Adrenal gland (tissue), 12 donors: ENCODE data around the gene SIRPA. TPM values are rescaled to one million over a fixed set of nuclear protein-coding genes. Genes with fewer than 3 reads are reported as not detected.

Source experiments
- DNase-seq, 7 donors: peaks; one replicate each; pipeline ENCODE4 v3.0.0-alpha.2; 2019 to 2020
- H3K27ac ChIP-seq, 5 donors: fragments of 200-600 bp; sonication (generic) in 4 of 5; 1 replicate in 3 of 5; 2 replicates in 2 of 5; pipeline versions ENCODE4 v1.5.1 to v1.8.0; 2016 to 2020; ENCODE audit warnings: mild to moderate bottlenecking in 1 of 5
- H3K27me3 ChIP-seq: fragments of 200-600 bp; 2 replicates; pipeline ENCODE4 v1.8.0; 2021
- H3K36me3 ChIP-seq, 2 donors: fragments of 200-600 bp; replicated peaks in 1 of 2; 1 replicate in 1 of 2; 2 replicates in 1 of 2; pipeline versions ENCODE4 v1.5.1 to v1.8.0; 2018 to 2022
- H3K4me1 ChIP-seq, 2 donors: fragments of 200-600 bp; replicated peaks in 1 of 2; 1 replicate in 1 of 2; 2 replicates in 1 of 2; pipeline versions ENCODE4 v1.5.1 to v1.8.0; 2018 to 2021
- H3K4me3 ChIP-seq, 4 donors: fragments of 200-600 bp; sonication (generic) in 3 of 4; one replicate each; pipeline ENCODE4 v1.5.1; 2016 to 2018
- H3K9me3 ChIP-seq, 3 donors: fragments of 200-600 bp; sonication (generic) in 1 of 3; replicated peaks in 1 of 3; 1 replicate in 2 of 3; 2 replicates in 1 of 3; pipeline versions ENCODE4 v1.5.1 to v1.8.0; 2016 to 2021
- CTCF ChIP-seq, 6 experiments: fragments of 450-650 bp in 4 of 6; fragments of 200-600 bp in 2 of 6; sonication (generic) in 1 of 6; IDR thresholded peaks; 1 replicate in 5 of 6; 2 replicates in 1 of 6; pipeline versions ENCODE4 v1.5.1 to v1.8.0; 2016 to 2021; ENCODE audit warnings: antibody characterized with exemption in 6 of 6, mild to moderate bottlenecking in 2 of 6, moderate library complexity in 1 of 6
- POLR2A ChIP-seq, 2 donors: fragments of 450-650 bp; IDR thresholded peaks; one replicate each; pipeline ENCODE4 v1.6.1; 2017; ENCODE audit warnings: antibody characterized with exemption in 2 of 2, mild to moderate bottlenecking in 2 of 2, moderate library complexity in 1 of 2
- whole genome bisulfite sequencing, 4 donors: extraction: QIAGEN DNeasy Blood & Tissue Kit in 2 of 4; methylation state at CpG; one replicate each; pipeline versions ENCODE4 v1.1.5 to v1.1.7; 2013 to 2017; 5-methylcytosine and 5-hydroxymethylcytosine counted together
- intact Hi-C, 2 donors: fragments of 100-400 bp; cut with DNase I; formaldehyde crosslinking; loops; one replicate each; pipeline versions ENCODE4 v1.14.1 to v1.15.0; 2022 to 2023
- polyA plus RNA-seq, 3 donors: library from polyadenylated mRNA; stranded (reverse); fragments of 200-250 nt in 2 of 3; fragments of 350-450 nt in 1 of 3; fragmentation: Illumina TruSeq in 1 of 3; extraction: RNeasy Lipid Tissue Mini Kit (QIAGEN cat#74804) in 1 of 3; gene quantifications; one replicate each; pipeline ENCODE4 v1.2.3, GENCODE V29; 2013 to 2014
- total RNA-seq, 9 donors: library from RNA; depleted of rRNA in 4 of 9; stranded (reverse); fragments of >200 nt in 4 of 9; fragments of 120-200 nt in 1 of 9; fragmentation: NEBNext Ultra II Directional in 1 of 9; extraction: Animal tissue kit (Norgen Biotek cat#: 25700) in 1 of 9; gene quantifications; one replicate each; pipeline versions ENCODE4 v1.1.0 to v1.2.4, GENCODE V29; 2013 to 2023
- donor health status: healthy with polysubstance abuse.
- donor health status: Bipolar disorder and iron deficiency.
- donor health status: DM: yes; HTN: yes; CAD: no.
- donor health status: DM: no; HTN: no; CAD: no.
- donor health status: DM: no; HTN: no; CAD: no.
- donor health status: DM: yes; HTN: yes; CAD: no.

SIRPA gene
- total and polyA plus RNA-seq, 12 donors: 22.2 to 102 (median 71.1) TPM

GRCh38 chr20:1887321-1887720 is 7.9 kb upstream of the SIRPA start:
- no peak overlapping the region for H3K27ac ChIP-seq
- 39 to 60% (median 43%) methylated on average over 3 to 5 of the region's 5 CpGs; no CpG with 5 or more reads in 1 of the 4 donors for WGBS, 4 donors
- no peaks in the 10 kb centered on the region for H3K27me3 ChIP-seq
- peaks cover 8 to 18% of the 10 kb centered on the region in 2 donors for H3K4me1 ChIP-seq
- no peaks in the 10 kb centered on the region for H3K36me3 ChIP-seq
- H3K4me3 ChIP-seq: no peak overlapping the region
- TF ChIP-seq POLR2A (IDR thresholded peaks at IDR 0.05): no peak
- no peak for TF ChIP-seq CTCF (IDR thresholded peaks at IDR 0.05)
- H3K9me3 ChIP-seq: no peaks in the 10 kb centered on the region
- no peak for DNase-seq
- intact Hi-C loops: loop anchor here in 1 of 2 donors (5.0 kb wide), 1 partner anchor 85 kb away; no protein-coding TSS in a partner anchor

- Histone ChIP-seq H3K4me1 (peaks cover 8 to 19% of the 10 kb centered on the region in 2 donors), H3K27me3 (no peaks in the 10 kb centered on the region), H3K4me3 (no peak overlapping the region), H3K9me3 (no peaks in the 10 kb centered on the region), H3K27ac (no peak overlapping the region), H3K36me3 (no peaks in the 10 kb centered on the region)
- WGBS, 4 donors: 69 to 94% (median 89%) methylated on average over 2 of the region's 2 CpGs
- DNase-seq: no peak
- no peak for TF ChIP-seq POLR2A (IDR thresholded peaks at IDR 0.05)
- no peak for TF ChIP-seq CTCF (IDR thresholded peaks at IDR 0.05)
- intact Hi-C loops: loop anchor here in 1 of 2 donors (5.0 kb wide), 1 partner anchor 85 kb away; no protein-coding TSS in a partner anchor
Measured at GRCh38 chr20:1887756-1888155, 7.5 kb upstream of the SIRPA start.

- intact Hi-C loops: loop anchor here in 1 of 2 donors (5.0 kb wide), 1 partner anchor 87 kb away; no protein-coding TSS in a partner anchor
- DNase-seq: no peak
- Histone ChIP-seq H3K4me3 (no peak overlapping the region), H3K27ac (no peak overlapping the region), H3K27me3 (no peaks in the 10 kb centered on the region), H3K36me3 (no peaks in the 10 kb centered on the region), H3K4me1 (peaks cover 12 to 29% of the 10 kb centered on the region in 2 donors), H3K9me3 (no peaks in the 10 kb centered on the region)
- 56 to 77% (median 62%) methylated on average over 6 to 7 of the region's 7 CpGs for WGBS, 4 donors
- TF ChIP-seq CTCF (IDR thresholded peaks at IDR 0.05): no peak
- TF ChIP-seq POLR2A (IDR thresholded peaks at IDR 0.05): no peak
Measured at GRCh38 chr20:1888796-1889463, 6.3 kb upstream of the SIRPA start.

- no peaks in the 10 kb centered on the region for H3K27me3 ChIP-seq
- H3K27ac ChIP-seq: peak overlapping the region in 1 of 5 donors; percentile 37
- H3K36me3 ChIP-seq: no peaks in the 10 kb centered on the region
- TF ChIP-seq CTCF (IDR thresholded peaks at IDR 0.05) (no peak), POLR2A (IDR thresholded peaks at IDR 0.05) (no peak)
- H3K4me3 ChIP-seq: no peak overlapping the region
- intact Hi-C loops: loop anchor here (5.0 to 10.0 kb wide), 2 partner anchors 54 to 88 kb away; no protein-coding TSS in a partner anchor
- DNase-seq: peak; percentile 65 to 82 (median 75)
- peaks cover 12 to 31% of the 10 kb centered on the region in 2 donors for H3K4me1 ChIP-seq
- H3K9me3 ChIP-seq: no peaks in the 10 kb centered on the region
- 49 to 55% (median 51%) methylated on average over 7 to 14 of the region's 14 CpGs for WGBS, 4 donors
Measured at GRCh38 chr20:1890469-1891262, 4.5 kb upstream of the SIRPA start.
